ENCODE results near the gene SGTA.

Gene SGTA

GRCh38 chr19:2744113-2744512 is 39.0 kb downstream of the SGTA start:
- FAIRE-seq = no peak

- FAIRE-seq = no peak
These were observed 40.0 kb downstream of the SGTA start for GRCh38 chr19:2743099-2743498.

- FAIRE-seq = no peak
These were observed 42.8 kb downstream of the SGTA start for GRCh38 chr19:2740314-2740656.

GRCh38 chr19:2739602-2740313 is 43.3 kb downstream of the SGTA start, which contains the start of gene SLC39A3:
Gene SLC39A3 (minus strand): TSS chr19:2740017. CDS start chr19:2737257, 2,760 bp downstream.
- no peak for FAIRE-seq

GRCh38 chr19:2736550-2737190 is 46.4 kb downstream of the SGTA start:
- FAIRE-seq = no peak

- no peak for FAIRE-seq
These were observed 47.7 kb downstream of the SGTA start for GRCh38 chr19:2735374-2735773.

GRCh38 chr19:2734589-2735288 is 48.3 kb downstream of the SGTA start:
- no peak for FAIRE-seq

- no peak for FAIRE-seq
These were observed 49.0 kb downstream of the SGTA start for GRCh38 chr19:2733930-2734588.

DNA sequence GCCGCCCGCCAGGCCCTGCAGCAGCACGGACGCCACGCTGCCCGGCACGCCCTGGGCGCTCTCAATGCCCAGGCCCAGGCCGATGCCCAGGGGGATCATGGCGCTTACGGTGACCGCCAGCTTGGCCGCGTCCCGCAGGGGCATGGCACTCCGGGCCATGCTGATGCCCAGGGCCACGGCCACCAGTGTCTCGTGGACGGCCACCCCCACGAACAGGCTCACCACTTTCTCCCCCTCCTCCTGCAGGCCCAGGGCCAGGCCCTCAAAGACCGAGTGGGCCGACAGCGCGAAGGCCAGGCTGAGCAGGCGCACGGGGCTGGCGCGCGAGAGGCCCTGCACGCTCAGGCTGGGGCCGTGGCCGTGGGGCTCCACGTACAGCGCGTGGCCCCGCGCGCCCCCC is 50.2 kb downstream of the SGTA start:
- FAIRE-seq = no peak

DNA sequence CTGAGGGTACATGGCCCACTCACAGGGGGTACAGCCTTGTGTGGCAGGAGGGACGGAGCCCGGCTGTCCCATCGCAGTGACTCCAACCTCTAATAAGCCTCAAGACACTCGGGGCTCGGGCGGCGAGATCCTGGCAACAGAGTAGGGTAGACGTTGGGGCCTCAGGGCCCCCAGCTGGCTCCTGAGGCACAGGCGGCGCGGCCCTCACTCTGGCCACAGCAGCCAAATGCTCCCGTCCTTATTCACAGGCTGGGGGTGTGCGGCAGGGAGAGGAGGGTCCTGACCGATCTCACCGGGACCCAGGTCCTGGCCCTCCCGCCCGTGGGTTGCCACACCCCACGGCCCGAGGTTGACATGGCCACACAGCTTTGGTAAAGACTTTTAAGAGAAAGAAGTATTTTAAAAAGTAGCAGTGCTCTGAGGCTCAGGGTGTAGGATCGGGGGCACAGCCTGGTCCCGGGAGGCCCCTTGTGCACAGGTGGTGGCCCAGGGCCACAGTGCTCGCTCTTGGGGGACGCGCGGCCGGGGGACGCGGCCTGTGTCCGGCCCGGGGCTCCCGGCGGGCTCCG is 50.8 kb downstream of the SGTA start:
- no peak for FAIRE-seq

DNA sequence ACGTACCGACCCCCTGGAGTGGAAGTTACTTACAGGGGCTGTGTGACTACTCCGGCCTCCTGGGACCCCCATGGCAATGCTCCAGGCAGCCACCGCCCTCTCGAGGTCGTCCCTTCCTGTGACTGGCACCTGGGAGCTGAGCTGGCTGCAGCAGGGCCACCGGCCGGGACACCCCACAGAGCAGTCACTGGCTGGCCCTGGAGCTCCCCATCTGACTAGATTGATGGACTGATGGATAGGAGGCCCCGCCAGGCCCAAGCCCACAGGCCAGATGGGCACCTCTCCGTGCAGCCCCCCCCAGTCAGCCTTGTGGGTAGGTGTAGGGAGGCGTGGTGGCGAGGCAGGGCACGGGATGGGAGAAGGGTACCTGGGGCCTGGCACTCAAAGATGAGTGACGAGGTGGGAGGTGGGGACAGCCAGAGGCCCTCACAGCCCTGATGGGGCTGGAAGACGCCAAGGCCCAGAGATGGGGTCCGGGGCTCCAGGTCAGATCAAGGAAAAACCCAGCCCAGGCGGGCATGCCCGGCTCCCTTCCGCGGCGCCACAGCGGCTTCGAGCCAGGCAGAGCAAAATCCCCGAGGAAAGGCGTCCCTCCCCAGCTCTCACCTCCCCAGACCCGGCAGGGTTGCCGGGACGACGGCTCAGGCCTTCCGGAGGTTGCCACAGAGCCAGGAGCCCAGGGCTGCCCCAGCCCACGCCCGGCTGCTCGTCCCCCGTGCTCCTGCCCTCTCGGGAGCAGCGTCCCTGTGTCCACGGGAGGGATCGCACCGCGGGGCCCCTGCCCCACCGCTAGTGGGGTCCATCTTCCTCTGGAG is 51.7 kb downstream of the SGTA start:
- FAIRE-seq = no peak

- FAIRE-seq = no peak
These were observed 52.9 kb downstream of the SGTA start for GRCh38 chr19:2729943-2730818.

GRCh38 chr19:2728783-2729387 is 54.2 kb downstream of the SGTA start:
- FAIRE-seq = no peak

GRCh38 chr19:2727640-2727944 is 55.5 kb downstream of the SGTA start:
- FAIRE-seq = no peak

GRCh38 chr19:2726904-2727639 is 56.0 kb downstream of the SGTA start:
- no peak for FAIRE-seq

- FAIRE-seq = no peak
These were observed 56.8 kb downstream of the SGTA start for GRCh38 chr19:2726160-2726855.

DNA sequence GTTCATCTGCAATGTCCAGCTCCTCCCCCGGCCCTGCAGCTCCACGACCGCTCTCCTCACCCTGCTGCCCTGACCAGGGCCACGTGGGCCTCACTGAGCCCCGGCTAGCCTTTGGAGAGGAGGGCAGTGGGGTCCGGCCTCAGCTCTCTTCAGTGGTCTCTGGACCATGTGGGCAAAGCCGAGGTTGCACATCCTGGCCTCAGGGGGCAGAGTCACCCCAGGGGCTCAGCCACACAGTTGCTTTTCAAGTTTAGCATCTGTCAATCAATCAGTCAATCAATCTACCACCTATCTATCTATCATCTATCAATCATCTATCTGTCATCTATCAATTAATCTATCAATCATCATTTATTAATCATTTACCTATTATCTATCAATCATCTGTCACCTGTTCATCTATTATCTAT is 58.9 kb downstream of the SGTA start:
- FAIRE-seq = no peak

DNA sequence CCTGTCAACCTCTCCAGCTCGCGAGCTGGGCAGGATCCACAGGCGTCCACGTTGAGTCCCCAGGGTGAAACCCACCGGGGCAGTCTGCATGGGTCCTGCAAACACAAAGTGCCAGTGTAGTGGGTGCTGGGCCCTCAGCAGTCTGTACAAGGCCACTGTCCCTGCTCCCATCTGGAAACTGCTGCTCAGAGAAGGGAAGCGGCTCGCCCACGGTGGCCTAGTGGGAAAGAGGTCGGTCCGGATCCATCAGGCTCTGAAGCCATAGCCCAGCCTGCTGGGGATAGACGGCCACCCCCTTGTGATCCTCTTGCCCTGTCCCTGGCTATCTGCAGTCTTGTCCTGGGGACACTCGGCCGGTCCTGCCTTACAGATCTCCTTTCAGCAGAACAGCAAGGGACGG is 59.3 kb downstream of the SGTA start:
- FAIRE-seq = no peak

DNA sequence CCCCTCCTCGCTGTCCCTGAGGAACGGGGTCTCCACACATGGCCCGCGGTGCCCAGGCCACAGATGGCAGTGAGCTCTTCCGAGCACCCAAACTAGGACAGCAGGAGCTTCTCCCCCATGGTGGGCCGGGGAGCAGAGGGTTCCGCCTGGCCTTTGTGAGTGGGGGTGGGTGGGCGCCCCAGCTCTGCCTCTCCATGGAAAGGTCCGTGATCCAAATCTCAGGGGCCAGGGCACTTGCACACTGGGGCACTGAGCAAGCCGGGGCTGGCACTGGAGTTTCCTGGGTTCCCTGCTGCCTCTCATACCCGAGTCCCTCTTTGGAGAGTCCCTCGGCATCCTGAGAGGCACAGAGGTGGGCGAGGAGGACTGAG is 59.7 kb downstream of the SGTA start:
- FAIRE-seq = no peak

All from A204.1 (cell line).